Karpas-422 (cell line): ENCODE measurements around the gene PKHD1. TPM values are rescaled to one million over a fixed set of nuclear protein-coding genes. Genes with fewer than 3 reads are reported as not detected.

Experiments used
- DNase-seq: peaks from one replicate; pipeline ENCODE4 v3.0.0-alpha.2; 2015
- H2AFZ ChIP-seq: fragments of 200-600 bp; sonication (generic); 2 replicates; pipeline ENCODE4 v1.6.1; 2014; ENCODE audit warnings: antibody characterized with exemption, low read length, mixed read lengths
- H3K27ac ChIP-seq: fragments of 200-600 bp; sonication (generic); 2 replicates; pipeline ENCODE4 v1.5.1; 2014; ENCODE audit warnings: mild to moderate bottlenecking, low read length, moderate library complexity
- H3K27me3 ChIP-seq: fragments of 200-600 bp; sonication (generic); 2 replicates; pipeline ENCODE4 v1.6.1; 2014; ENCODE audit warnings: low read length, mixed read lengths
- H3K36me3 ChIP-seq: fragments of 200-600 bp; sonication (generic); 2 replicates; pipeline ENCODE4 v1.6.1; 2014; ENCODE audit warnings: low read length, mixed read lengths; ENCODE audit not compliant: insufficient read depth
- H3K4me1 ChIP-seq: fragments of 200-600 bp; sonication (generic); 2 replicates; pipeline ENCODE4 v1.6.1; 2014; ENCODE audit warnings: mild to moderate bottlenecking, low read length, mixed read lengths
- H3K4me2 ChIP-seq: fragments of 200-600 bp; sonication (generic); 2 replicates; pipeline ENCODE4 v1.6.1; 2014; ENCODE audit warnings: low read length, low read depth, mild to moderate bottlenecking; ENCODE audit not compliant: poor library complexity, severe bottlenecking
- H3K4me3 ChIP-seq: fragments of 200-600 bp; sonication (generic); 2 replicates; pipeline ENCODE4 v1.5.1; 2014; ENCODE audit warnings: mild to moderate bottlenecking, antibody characterized with exemption, low read length, mixed read lengths
- H3K79me2 ChIP-seq: fragments of 200-600 bp; sonication (generic); 2 replicates; pipeline ENCODE4 v1.6.1; 2014; ENCODE audit warnings: mild to moderate bottlenecking, low read length, mixed read lengths
- H3K9ac ChIP-seq: fragments of 200-600 bp; sonication (generic); 2 replicates; pipeline ENCODE4 v1.6.0; 2014; ENCODE audit warnings: low read length
- H3K9me2 ChIP-seq: fragments of 200-600 bp; sonication (generic), shearing (Covaris generic); replicated peaks from 2 replicates; pipeline ENCODE4 v1.6.0; 2014; ENCODE audit warnings: mild to moderate bottlenecking, low read length, moderate library complexity; ENCODE audit not compliant: insufficient read depth
- H3K9me3 ChIP-seq: fragments of 300-700, 200-600 bp; sonication (generic); 2 replicates; pipeline ENCODE4 v1.6.1; 2014; ENCODE audit warnings: low read length, mixed read lengths
- H4K20me1 ChIP-seq: fragments of 200-600 bp; sonication (generic); 2 replicates; pipeline ENCODE4 v1.6.1; 2014; ENCODE audit warnings: mild to moderate bottlenecking, antibody characterized with exemption, low read length, low read depth; ENCODE audit not compliant: insufficient read depth
- total RNA-seq: library from RNA; depleted of rRNA; stranded (reverse); fragments of >200 nt; shearing (Covaris generic); gene quantifications from 2 replicates; pipeline ENCODE4 v1.2.3, GENCODE V29; 2014; ENCODE audit warnings: low replicate concordance

Gene PKHD1
- total RNA-seq, 1 experiment from 2014 or later, result 0.11 TPM

GRCh38 chr6:52127957-52128356 is 40.5 kb upstream of the PKHD1 start:
- Histone ChIP-seq H3K9me2 (no peaks in the 10 kb centered on the region), H3K79me2 (no peaks in the 10 kb centered on the region), H3K4me1 (no peaks in the 10 kb centered on the region), H3K9ac (no peak overlapping the region), H3K4me2 (no peak overlapping the region), H3K4me3 (no peak overlapping the region), H2AFZ (no peak overlapping the region), H3K27ac (no peak overlapping the region), H3K27me3 (no peaks in the 10 kb centered on the region), H3K9me3 (no peaks in the 10 kb centered on the region), H4K20me1 (no peaks in the 10 kb centered on the region), H3K36me3 (no peaks in the 10 kb centered on the region)
- no peak for DNase-seq

- H3K9ac ChIP-seq, result no peak overlapping the region
- H3K9me3 ChIP-seq, result no peaks in the 10 kb centered on the region
- H3K9me2 ChIP-seq, result no peaks in the 10 kb centered on the region
- H3K27me3 ChIP-seq, result no peaks in the 10 kb centered on the region
- H3K4me2 ChIP-seq, result no peak overlapping the region
- H3K27ac ChIP-seq, result no peak overlapping the region
- no peak for DNase-seq
- no peak overlapping the region for H2AFZ ChIP-seq
- H3K4me1 ChIP-seq, result no peaks in the 10 kb centered on the region
- H3K36me3 ChIP-seq, result no peaks in the 10 kb centered on the region
- no peaks in the 10 kb centered on the region for H4K20me1 ChIP-seq
- no peaks in the 10 kb centered on the region for H3K79me2 ChIP-seq
- no peak overlapping the region for H3K4me3 ChIP-seq
Observed at GRCh38 chr6:52126231-52126630, 38.8 kb upstream of the PKHD1 start.

- no peak overlapping the region for H3K9ac ChIP-seq
- H3K4me3 ChIP-seq, result no peak overlapping the region
- no peaks in the 10 kb centered on the region for H3K79me2 ChIP-seq
- no peaks in the 10 kb centered on the region for H3K27me3 ChIP-seq
- H4K20me1 ChIP-seq, result no peaks in the 10 kb centered on the region
- no peak for DNase-seq
- no peaks in the 10 kb centered on the region for H3K4me1 ChIP-seq
- H3K4me2 ChIP-seq, result no peak overlapping the region
- H3K9me2 ChIP-seq, result no peaks in the 10 kb centered on the region
- no peaks in the 10 kb centered on the region for H3K36me3 ChIP-seq
- H2AFZ ChIP-seq, result no peak overlapping the region
- no peak overlapping the region for H3K27ac ChIP-seq
- no peaks in the 10 kb centered on the region for H3K9me3 ChIP-seq
Observed at GRCh38 chr6:52125572-52125971, 38.2 kb upstream of the PKHD1 start.

- no peak overlapping the region for H3K4me2 ChIP-seq
- no peak overlapping the region for H2AFZ ChIP-seq
- no peaks in the 10 kb centered on the region for H3K36me3 ChIP-seq
- H3K9me2 ChIP-seq, result no peaks in the 10 kb centered on the region
- H3K27ac ChIP-seq, result no peak overlapping the region
- H3K4me1 ChIP-seq, result no peaks in the 10 kb centered on the region
- no peak for DNase-seq
- H3K79me2 ChIP-seq, result no peaks in the 10 kb centered on the region
- H4K20me1 ChIP-seq, result no peaks in the 10 kb centered on the region
- H3K9me3 ChIP-seq, result no peaks in the 10 kb centered on the region
- no peak overlapping the region for H3K4me3 ChIP-seq
- H3K27me3 ChIP-seq, result no peaks in the 10 kb centered on the region
- H3K9ac ChIP-seq, result no peak overlapping the region
Observed at GRCh38 chr6:52125139-52125538, 37.7 kb upstream of the PKHD1 start.

GRCh38 chr6:52124126-52125121 is 37.0 kb upstream of the PKHD1 start:
- Histone ChIP-seq H3K4me1 (no peaks in the 10 kb centered on the region), H3K36me3 (no peaks in the 10 kb centered on the region), H3K27me3 (no peaks in the 10 kb centered on the region), H3K9me3 (no peaks in the 10 kb centered on the region), H3K9ac (no peak overlapping the region), H3K27ac (no peak overlapping the region), H3K4me2 (no peak overlapping the region), H3K9me2 (no peaks in the 10 kb centered on the region), H3K4me3 (no peak overlapping the region), H3K79me2 (no peaks in the 10 kb centered on the region), H2AFZ (no peak overlapping the region), H4K20me1 (no peaks in the 10 kb centered on the region)
- no peak for DNase-seq

GRCh38 chr6:52123251-52123650 is 35.8 kb upstream of the PKHD1 start:
- H3K9me2 ChIP-seq, result no peaks in the 10 kb centered on the region
- no peak for DNase-seq
- H3K4me2 ChIP-seq, result no peak overlapping the region
- H4K20me1 ChIP-seq, result no peaks in the 10 kb centered on the region
- no peak overlapping the region for H2AFZ ChIP-seq
- H3K9me3 ChIP-seq, result no peaks in the 10 kb centered on the region
- no peaks in the 10 kb centered on the region for H3K27me3 ChIP-seq
- no peak overlapping the region for H3K4me3 ChIP-seq
- no peak overlapping the region for H3K9ac ChIP-seq
- no peak overlapping the region for H3K27ac ChIP-seq
- H3K4me1 ChIP-seq, result no peaks in the 10 kb centered on the region
- H3K36me3 ChIP-seq, result no peaks in the 10 kb centered on the region
- H3K79me2 ChIP-seq, result no peaks in the 10 kb centered on the region

- H3K9ac ChIP-seq, result no peak overlapping the region
- no peaks in the 10 kb centered on the region for H3K27me3 ChIP-seq
- no peak overlapping the region for H3K27ac ChIP-seq
Observed at GRCh38 chr6:52117352-52117751, 29.9 kb upstream of the PKHD1 start.

GRCh38 chr6:52116605-52116948 is 29.2 kb upstream of the PKHD1 start:
- DNase-seq, result no peak
- no peaks in the 10 kb centered on the region for H3K9me2 ChIP-seq
- no peak overlapping the region for H3K27ac ChIP-seq
- H2AFZ ChIP-seq, result no peak overlapping the region
- no peaks in the 10 kb centered on the region for H3K79me2 ChIP-seq
- H3K9ac ChIP-seq, result no peak overlapping the region
- no peak overlapping the region for H3K4me2 ChIP-seq
- H3K4me1 ChIP-seq, result no peaks in the 10 kb centered on the region
- no peaks in the 10 kb centered on the region for H3K27me3 ChIP-seq
- no peaks in the 10 kb centered on the region for H3K36me3 ChIP-seq
- no peak overlapping the region for H3K4me3 ChIP-seq
- H4K20me1 ChIP-seq, result no peaks in the 10 kb centered on the region
- H3K9me3 ChIP-seq, result no peaks in the 10 kb centered on the region

More at GRCh38 chr6:52117352-52117751, 29.9 kb upstream of the PKHD1 start:
- H3K4me2 ChIP-seq, result no peak overlapping the region
- no peak overlapping the region for H2AFZ ChIP-seq
- no peaks in the 10 kb centered on the region for H3K9me3 ChIP-seq
- no peaks in the 10 kb centered on the region for H3K79me2 ChIP-seq
- no peaks in the 10 kb centered on the region for H3K4me1 ChIP-seq
- H3K36me3 ChIP-seq, result no peaks in the 10 kb centered on the region
- H4K20me1 ChIP-seq, result no peaks in the 10 kb centered on the region
- DNase-seq, result no peak
- H3K9me2 ChIP-seq, result no peaks in the 10 kb centered on the region
- no peak overlapping the region for H3K4me3 ChIP-seq
